HepG2 (cell line): Measurements from ENCODE around the gene CPNE4. TPM values are rescaled to one million over a fixed set of nuclear protein-coding genes. Genes with fewer than 3 reads are reported as not detected.

Experiments
- ATAC-seq: fragments of 200-7000 bp; cut with Tn5 transposase; 3 replicates; pipeline ENCODE4 v1.9.1; 2020; ENCODE audit warnings: mild to moderate bottlenecking, moderate library complexity
- BruUV-seq: library from RNA; stranded (reverse); fragments of 400-500 nt; replicated peaks from 2 replicates; lab custom pipeline; 2021; lab: Mats Ljungman, UMichigan
- CTCF ChIA-PET: fragments of 300-600 bp; formaldehyde crosslinking; extraction: SDS; loops from one replicate; lab custom pipeline; 2021; ENCODE audit warnings: low total read pairs, inconsistent platforms, low intra/inter-chr PET ratio; lab: Yijun Ruan, JAX
- POLR2A ChIA-PET: fragments of 350-600 bp; sonication (Branson Sonifier 250); formaldehyde crosslinking; loops from one replicate; lab custom pipeline; 2020; ENCODE audit warnings: antibody characterized with exemption, inconsistent platforms; lab: Yijun Ruan, JAX
- DNase-seq: peaks from one replicate; pipeline ENCODE4 v3.0.0-alpha.2; 2015; ENCODE audit warnings: low spot score
- FAIRE-seq: peaks from 3 replicates; lab custom pipeline; 2011; peaks lifted over from hg19 to GRCh38; lab: Jason Lieb, UNC
- H2AFZ ChIP-seq: one replicate; pipeline ENCODE4 v1.6.1; 2011; ENCODE audit warnings: low read length, inconsistent platforms
- H3K27ac ChIP-seq: fragments of 300-600 bp; 3 replicates; pipeline ENCODE4 v1.8.0; 2011; ENCODE audit warnings: mixed run types, mild to moderate bottlenecking, mixed read lengths, low read length, inconsistent platforms; ENCODE audit not compliant: insufficient read depth; ENCODE audit errors: extremely low read length
- H3K27me3 ChIP-seq, 2 experiments: fragments of 200-600 bp in 1 of 2; 2 replicates in 1 of 2; 3 replicates in 1 of 2; pipeline versions ENCODE4 v1.6.0 to v1.8.0; 2011; ENCODE audit warnings: low read length in 2 of 2, mild to moderate bottlenecking in 2 of 2, moderate library complexity in 2 of 2, inconsistent platforms in 1 of 2; ENCODE audit not compliant: insufficient read depth in 2 of 2, control insufficient read depth in 1 of 2
- H3K36me3 ChIP-seq, 2 experiments: fragments of 200-600 bp in 1 of 2; replicated peaks in 1 of 2; 2 replicates in 1 of 2; 3 replicates in 1 of 2; pipeline versions ENCODE4 v1.5.1 to v1.8.0; 2011; ENCODE audit warnings: low read length in 2 of 2, inconsistent platforms in 1 of 2; ENCODE audit not compliant: insufficient read depth in 2 of 2, control insufficient read depth in 1 of 2
- H3K4me1 ChIP-seq: 2 replicates; pipeline ENCODE4 v1.5.1; 2012; ENCODE audit warnings: low read length, inconsistent platforms; ENCODE audit not compliant: insufficient read depth
- H3K4me2 ChIP-seq: 2 replicates; pipeline ENCODE4 v1.6.0; 2011; ENCODE audit warnings: low read depth, low read length, inconsistent platforms
- H3K4me3 ChIP-seq, 3 experiments: fragments of 200-600 bp in 1 of 3; sonication (generic), shearing (Covaris generic) in 1 of 3; replicated peaks in 1 of 3; 2 replicates each; pipeline ENCODE4 v1.5.1; 2011 to 2016; ENCODE audit warnings: low read length in 3 of 3, inconsistent platforms in 2 of 3, low read depth in 2 of 3, mild to moderate bottlenecking in 2 of 3, control low read depth in 1 of 3, mixed read lengths in 1 of 3; ENCODE audit not compliant: insufficient read depth in 1 of 3
- H3K79me2 ChIP-seq: one replicate; pipeline ENCODE4 v1.6.1; 2011; ENCODE audit warnings: low read length, inconsistent platforms; ENCODE audit not compliant: insufficient read depth
- H3K9ac ChIP-seq: 2 replicates; pipeline ENCODE4 v1.6.0; 2011; ENCODE audit warnings: mild to moderate bottlenecking, low read depth, low read length, inconsistent platforms; ENCODE audit not compliant: insufficient read depth
- H3K9me3 ChIP-seq: 2 replicates; pipeline ENCODE4 v1.5.1; 2012; ENCODE audit warnings: mild to moderate bottlenecking, low read length
- H4K20me1 ChIP-seq: 2 replicates; pipeline ENCODE4 v1.6.0; 2011; ENCODE audit warnings: inconsistent platforms, mild to moderate bottlenecking, low read length, moderate library complexity; ENCODE audit not compliant: insufficient read depth
- ATRX ChIP-seq: sonication (generic); formaldehyde crosslinking; IDR thresholded peaks from 2 replicates; pipeline ENCODE4 v1.4.0; 2020; ENCODE audit warnings: missing genetic modification reagents, borderline replicate concordance
- NFKB2 ChIP-seq: sonication (generic); formaldehyde crosslinking; IDR thresholded peaks from 2 replicates; pipeline ENCODE4 v1.4.0; 2020; ENCODE audit warnings: missing genetic modification reagents, borderline replicate concordance
- PHB2 ChIP-seq: fragments of 450-650 bp; IDR thresholded peaks from 2 replicates; pipeline ENCODE4 v1.6.1; 2018; ENCODE audit not compliant: partially characterized antibody
- PRMT3 ChIP-seq: sonication (generic); formaldehyde crosslinking; IDR thresholded peaks from 2 replicates; pipeline ENCODE4 v1.8.1; 2022; ENCODE audit warnings: low read depth, mild to moderate bottlenecking, moderate library complexity, missing genetic modification reagents, borderline replicate concordance
- TRIM24 ChIP-seq: sonication (generic); formaldehyde crosslinking; IDR thresholded peaks from 2 replicates; pipeline ENCODE4 v1.8.0; 2022; ENCODE audit warnings: mild to moderate bottlenecking, missing genetic modification reagents
- ZMYM3 ChIP-seq: sonication (generic); formaldehyde crosslinking; IDR thresholded peaks from 2 replicates; pipeline ENCODE4 v1.5.1; 2020; ENCODE audit warnings: mild to moderate bottlenecking, missing genetic modification reagents
- ZNF3 ChIP-seq: IDR thresholded peaks from 2 replicates; pipeline ENCODE4 v1.7.0; 2017; ENCODE audit warnings: inconsistent platforms
- ZNF567 ChIP-seq: sonication (generic); formaldehyde crosslinking; IDR thresholded peaks from 2 replicates; pipeline ENCODE4 v1.8.1; 2023; ENCODE audit warnings: mild to moderate bottlenecking, missing genetic modification reagents, borderline replicate concordance
- ZNF672 ChIP-seq: sonication (generic); formaldehyde crosslinking; IDR thresholded peaks from 2 replicates; pipeline ENCODE4 v1.8.1; 2022; ENCODE audit warnings: missing genetic modification reagents
- WGBS: methylation state at CpG from one replicate; pipeline ENCODE4 v1.1.6; 2017; ENCODE audit warnings: low lambda C conversion rate; 5-methylcytosine and 5-hydroxymethylcytosine counted together
- in situ Hi-C: cut with HindIII; loops from 2 replicates; pipeline ENCODE4 v1.10.0; 2017; ENCODE audit warnings: low pct_unique_long_range_greater_than_20kb; ENCODE audit not compliant: extremely low pct_ligation_motif_present
- intact Hi-C: fragments of 100-400 bp; cut with micrococcal nuclease; formaldehyde crosslinking; loops from one replicate; pipeline ENCODE4 v1.10.0; 2022; ENCODE audit not compliant: unreplicated experiment
- polyA plus RNA-seq, 8 experiments: library from polyadenylated mRNA; depleted of rRNA in 3 of 8; stranded (reverse) in 7 of 8; unstranded in 1 of 8; fragments of >200 nt; fragmentation: Illumina TruSeq in 4 of 8; extraction: Trizol in 4 of 8; gene quantifications; 2 replicates each; pipeline versions ENCODE4 v1.2.1 to v1.2.3, GENCODE V29; 2011 to 2016; ENCODE audit warnings: low read depth in 4 of 8, missing spikeins in 1 of 8, mixed read lengths in 1 of 8; ENCODE audit not compliant: insufficient read depth in 1 of 8
- total RNA-seq, 5 experiments: library from RNA; depleted of rRNA; stranded (reverse); fragments of >200 nt; fragmentation: Illumina TruSeq; extraction: Trizol; gene quantifications; 2 replicates each; pipeline ENCODE4 v1.2.3, GENCODE V29; 2016; ENCODE audit warnings: low read depth in 1 of 5
- TF ChIP-seq, protein P1 (sequence below): sonication (generic); formaldehyde crosslinking; IDR thresholded peaks from 2 replicates; pipeline ENCODE4 v1.4.0; 2020; ENCODE audit warnings: missing genetic modification reagents
- TF ChIP-seq, protein P2 (sequence below): sonication (generic); formaldehyde crosslinking; IDR thresholded peaks from 2 replicates; pipeline ENCODE4 v1.4.0; 2020; ENCODE audit warnings: mild to moderate bottlenecking, missing genetic modification reagents
- TF ChIP-seq, protein P3 (sequence below): sonication (generic); formaldehyde crosslinking; IDR thresholded peaks from 2 replicates; pipeline ENCODE4 v1.8.0; 2022; ENCODE audit warnings: mild to moderate bottlenecking, missing genetic modification reagents, moderate library complexity
- TF ChIP-seq, protein P4 (sequence below): sonication (generic); formaldehyde crosslinking; conservative IDR thresholded peaks from 2 replicates; pipeline ENCODE4 v1.4.0; 2020; ENCODE audit warnings: missing genetic modification reagents

Gene CPNE4
- total and polyA plus RNA-seq, 2 of the 13 experiments (the other 11 are each of a cell fraction or from before 2014, with no cell fraction given), result not detected

DNA sequence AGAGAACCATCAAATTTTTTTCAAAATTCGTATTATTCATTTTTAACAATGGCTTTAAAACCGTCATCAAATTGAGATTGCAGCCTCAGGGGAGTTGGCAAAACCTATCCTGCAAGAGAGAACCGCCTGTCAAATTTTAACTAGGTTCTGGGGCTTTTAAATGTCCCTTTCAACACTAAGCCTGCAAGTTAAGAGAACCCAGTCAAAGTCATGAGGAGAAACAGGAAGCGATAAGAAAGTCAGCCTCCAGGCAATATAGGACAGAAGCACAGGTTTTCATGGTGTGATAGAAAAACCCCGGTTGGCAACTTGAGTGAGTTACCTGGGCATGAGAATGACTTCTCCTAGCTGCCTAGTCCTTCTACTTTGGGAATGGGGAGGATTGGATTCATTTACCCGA is 59.8 kb downstream of the CPNE4 start:
- in situ Hi-C loops (no loop called here), intact Hi-C loops (no loop called here)
- H2AFZ ChIP-seq, result no peak overlapping the region
- no peak overlapping the region for H3K27ac ChIP-seq
- no peaks in the 10 kb centered on the region for H4K20me1 ChIP-seq
- H3K9ac ChIP-seq, result no peak overlapping the region
- no peak for TF ChIP-seq ZNF567 (CRISPR knock-in tag)
- TF ChIP-seq, protein P1, sequence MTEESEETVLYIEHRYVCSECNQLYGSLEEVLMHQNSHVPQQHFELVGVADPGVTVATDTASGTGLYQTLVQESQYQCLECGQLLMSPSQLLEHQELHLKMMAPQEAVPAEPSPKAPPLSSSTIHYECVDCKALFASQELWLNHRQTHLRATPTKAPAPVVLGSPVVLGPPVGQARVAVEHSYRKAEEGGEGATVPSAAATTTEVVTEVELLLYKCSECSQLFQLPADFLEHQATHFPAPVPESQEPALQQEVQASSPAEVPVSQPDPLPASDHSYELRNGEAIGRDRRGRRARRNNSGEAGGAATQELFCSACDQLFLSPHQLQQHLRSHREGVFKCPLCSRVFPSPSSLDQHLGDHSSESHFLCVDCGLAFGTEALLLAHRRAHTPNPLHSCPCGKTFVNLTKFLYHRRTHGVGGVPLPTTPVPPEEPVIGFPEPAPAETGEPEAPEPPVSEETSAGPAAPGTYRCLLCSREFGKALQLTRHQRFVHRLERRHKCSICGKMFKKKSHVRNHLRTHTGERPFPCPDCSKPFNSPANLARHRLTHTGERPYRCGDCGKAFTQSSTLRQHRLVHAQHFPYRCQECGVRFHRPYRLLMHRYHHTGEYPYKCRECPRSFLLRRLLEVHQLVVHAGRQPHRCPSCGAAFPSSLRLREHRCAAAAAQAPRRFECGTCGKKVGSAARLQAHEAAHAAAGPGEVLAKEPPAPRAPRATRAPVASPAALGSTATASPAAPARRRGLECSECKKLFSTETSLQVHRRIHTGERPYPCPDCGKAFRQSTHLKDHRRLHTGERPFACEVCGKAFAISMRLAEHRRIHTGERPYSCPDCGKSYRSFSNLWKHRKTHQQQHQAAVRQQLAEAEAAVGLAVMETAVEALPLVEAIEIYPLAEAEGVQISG, result no peak
- TF ChIP-seq ATRX, result no peak
- TF ChIP-seq NFKB2 (CRISPR knock-in tag), result no peak
- TF ChIP-seq ZMYM3 (CRISPR knock-in tag), result no peak
- TF ChIP-seq, protein P2, sequence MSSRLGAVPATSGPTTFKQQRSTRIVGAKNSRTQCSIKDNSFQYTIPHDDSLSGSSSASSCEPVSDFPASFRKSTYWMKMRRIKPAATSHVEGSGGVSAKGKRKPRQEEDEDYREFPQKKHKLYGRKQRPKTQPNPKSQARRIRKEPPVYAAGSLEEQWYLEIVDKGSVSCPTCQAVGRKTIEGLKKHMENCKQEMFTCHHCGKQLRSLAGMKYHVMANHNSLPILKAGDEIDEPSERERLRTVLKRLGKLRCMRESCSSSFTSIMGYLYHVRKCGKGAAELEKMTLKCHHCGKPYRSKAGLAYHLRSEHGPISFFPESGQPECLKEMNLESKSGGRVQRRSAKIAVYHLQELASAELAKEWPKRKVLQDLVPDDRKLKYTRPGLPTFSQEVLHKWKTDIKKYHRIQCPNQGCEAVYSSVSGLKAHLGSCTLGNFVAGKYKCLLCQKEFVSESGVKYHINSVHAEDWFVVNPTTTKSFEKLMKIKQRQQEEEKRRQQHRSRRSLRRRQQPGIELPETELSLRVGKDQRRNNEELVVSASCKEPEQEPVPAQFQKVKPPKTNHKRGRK (CRISPR knock-in tag), result no peak
- TF ChIP-seq, protein P3, sequence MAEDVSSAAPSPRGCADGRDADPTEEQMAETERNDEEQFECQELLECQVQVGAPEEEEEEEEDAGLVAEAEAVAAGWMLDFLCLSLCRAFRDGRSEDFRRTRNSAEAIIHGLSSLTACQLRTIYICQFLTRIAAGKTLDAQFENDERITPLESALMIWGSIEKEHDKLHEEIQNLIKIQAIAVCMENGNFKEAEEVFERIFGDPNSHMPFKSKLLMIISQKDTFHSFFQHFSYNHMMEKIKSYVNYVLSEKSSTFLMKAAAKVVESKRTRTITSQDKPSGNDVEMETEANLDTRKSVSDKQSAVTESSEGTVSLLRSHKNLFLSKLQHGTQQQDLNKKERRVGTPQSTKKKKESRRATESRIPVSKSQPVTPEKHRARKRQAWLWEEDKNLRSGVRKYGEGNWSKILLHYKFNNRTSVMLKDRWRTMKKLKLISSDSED (CRISPR knock-in tag), result no peak
- no peak for TF ChIP-seq PHB2
- no peak for TF ChIP-seq TRIM24 (CRISPR knock-in tag)
- TF ChIP-seq PRMT3 (CRISPR knock-in tag), result no peak
- TF ChIP-seq, protein P4, sequence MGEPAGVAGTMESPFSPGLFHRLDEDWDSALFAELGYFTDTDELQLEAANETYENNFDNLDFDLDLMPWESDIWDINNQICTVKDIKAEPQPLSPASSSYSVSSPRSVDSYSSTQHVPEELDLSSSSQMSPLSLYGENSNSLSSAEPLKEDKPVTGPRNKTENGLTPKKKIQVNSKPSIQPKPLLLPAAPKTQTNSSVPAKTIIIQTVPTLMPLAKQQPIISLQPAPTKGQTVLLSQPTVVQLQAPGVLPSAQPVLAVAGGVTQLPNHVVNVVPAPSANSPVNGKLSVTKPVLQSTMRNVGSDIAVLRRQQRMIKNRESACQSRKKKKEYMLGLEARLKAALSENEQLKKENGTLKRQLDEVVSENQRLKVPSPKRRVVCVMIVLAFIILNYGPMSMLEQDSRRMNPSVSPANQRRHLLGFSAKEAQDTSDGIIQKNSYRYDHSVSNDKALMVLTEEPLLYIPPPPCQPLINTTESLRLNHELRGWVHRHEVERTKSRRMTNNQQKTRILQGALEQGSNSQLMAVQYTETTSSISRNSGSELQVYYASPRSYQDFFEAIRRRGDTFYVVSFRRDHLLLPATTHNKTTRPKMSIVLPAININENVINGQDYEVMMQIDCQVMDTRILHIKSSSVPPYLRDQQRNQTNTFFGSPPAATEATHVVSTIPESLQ (CRISPR knock-in tag), result no peak
- no peak for TF ChIP-seq ZNF672 (CRISPR knock-in tag)
- no peak for TF ChIP-seq ZNF3 (CRISPR knock-in tag)
- DNase-seq (no peak), ATAC-seq (no peak), FAIRE-seq (no peak)
- no peaks in the 10 kb centered on the region for H3K27me3 ChIP-seq
- H3K9me3 ChIP-seq, result no peaks in the 10 kb centered on the region
- H3K4me2 ChIP-seq, result no peak overlapping the region
- no TSS peak for BruUV-seq
- no peaks in the 10 kb centered on the region for H3K4me1 ChIP-seq
- no peaks in the 10 kb centered on the region for H3K79me2 ChIP-seq
- H3K36me3 ChIP-seq, result no peaks in the 10 kb centered on the region
- CTCF ChIA-PET, result no interaction called here
- 1% methylated on average over 6 of the region's 6 CpGs for WGBS
- H3K4me3 ChIP-seq, result no peak overlapping the region
- POLR2A ChIA-PET, result no interaction called here
